Measurements from ENCODE around the gene BAG5.
"Not testable (repeated sequence)": the region's sequence is repeated elsewhere in the genome, so short reads cannot be mapped to it uniquely, and the experiment has no call there.

BAG5 gene, protein sequence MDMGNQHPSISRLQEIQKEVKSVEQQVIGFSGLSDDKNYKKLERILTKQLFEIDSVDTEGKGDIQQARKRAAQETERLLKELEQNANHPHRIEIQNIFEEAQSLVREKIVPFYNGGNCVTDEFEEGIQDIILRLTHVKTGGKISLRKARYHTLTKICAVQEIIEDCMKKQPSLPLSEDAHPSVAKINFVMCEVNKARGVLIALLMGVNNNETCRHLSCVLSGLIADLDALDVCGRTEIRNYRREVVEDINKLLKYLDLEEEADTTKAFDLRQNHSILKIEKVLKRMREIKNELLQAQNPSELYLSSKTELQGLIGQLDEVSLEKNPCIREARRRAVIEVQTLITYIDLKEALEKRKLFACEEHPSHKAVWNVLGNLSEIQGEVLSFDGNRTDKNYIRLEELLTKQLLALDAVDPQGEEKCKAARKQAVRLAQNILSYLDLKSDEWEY

GRCh38 chr14:103562429-103563225 is at the start of gene BAG5, which contains the start of gene COA8:
BAG5 (minus strand) TSS chr14:103562657; CDS start chr14:103561164, 1,493 bp downstream.
COA8 (plus strand) TSS chr14:103562960; CDS start chr14:103563002, 42 bp downstream.
- TF ChIP-seq CTCF (IDR thresholded peaks at IDR 0.05; ENCODE audit: low read length, missing control alignments), result no peak
- peak within 1 kb of the TSS; percentile 91 for H3K4me3 ChIP-seq (replicated peaks; ENCODE audit: low read depth, low read length)
- DNase-seq (ENCODE audit: low read depth), result peak; percentile 83

GRCh38 chr14:103611215-103611614 is 48.8 kb upstream of the BAG5 start:
- DNase-seq (ENCODE audit: low read depth), result no peak
- TF ChIP-seq CTCF (IDR thresholded peaks at IDR 0.05; ENCODE audit: low read length, missing control alignments), result no peak
- H3K4me3 ChIP-seq (replicated peaks; ENCODE audit: low read depth, low read length), result no peak overlapping the region

DNA sequence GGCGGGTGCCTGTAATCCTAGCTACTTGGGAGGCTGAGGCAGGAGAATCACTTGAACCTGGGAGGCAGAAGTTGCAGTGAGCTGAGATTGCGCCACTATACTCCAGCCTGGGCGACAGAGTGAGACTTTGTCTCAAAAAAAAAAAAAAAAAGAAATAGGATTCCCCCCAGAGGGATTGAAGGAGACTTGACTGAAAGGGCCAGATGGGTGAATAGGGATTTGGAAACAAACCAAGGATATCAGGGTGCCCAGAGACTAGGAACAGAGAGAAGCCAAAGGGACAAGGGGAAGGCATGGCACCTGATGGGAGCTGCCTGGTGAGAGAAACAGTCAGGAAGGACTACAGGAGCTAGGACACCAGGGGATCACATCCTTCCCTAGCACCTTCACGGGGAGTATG is 46.6 kb upstream of the BAG5 start:
- not testable (repeated sequence) for DNase-seq (ENCODE audit: low read depth); H3K4me3 ChIP-seq (replicated peaks; ENCODE audit: low read depth, low read length)

- DNase-seq (ENCODE audit: low read depth), result no peak
- no peak for TF ChIP-seq CTCF (IDR thresholded peaks at IDR 0.05; ENCODE audit: low read length, missing control alignments)
- no peak overlapping the region for H3K4me3 ChIP-seq (replicated peaks; ENCODE audit: low read depth, low read length)
Measured at GRCh38 chr14:103607822-103608221, 45.4 kb upstream of the BAG5 start.

DNA sequence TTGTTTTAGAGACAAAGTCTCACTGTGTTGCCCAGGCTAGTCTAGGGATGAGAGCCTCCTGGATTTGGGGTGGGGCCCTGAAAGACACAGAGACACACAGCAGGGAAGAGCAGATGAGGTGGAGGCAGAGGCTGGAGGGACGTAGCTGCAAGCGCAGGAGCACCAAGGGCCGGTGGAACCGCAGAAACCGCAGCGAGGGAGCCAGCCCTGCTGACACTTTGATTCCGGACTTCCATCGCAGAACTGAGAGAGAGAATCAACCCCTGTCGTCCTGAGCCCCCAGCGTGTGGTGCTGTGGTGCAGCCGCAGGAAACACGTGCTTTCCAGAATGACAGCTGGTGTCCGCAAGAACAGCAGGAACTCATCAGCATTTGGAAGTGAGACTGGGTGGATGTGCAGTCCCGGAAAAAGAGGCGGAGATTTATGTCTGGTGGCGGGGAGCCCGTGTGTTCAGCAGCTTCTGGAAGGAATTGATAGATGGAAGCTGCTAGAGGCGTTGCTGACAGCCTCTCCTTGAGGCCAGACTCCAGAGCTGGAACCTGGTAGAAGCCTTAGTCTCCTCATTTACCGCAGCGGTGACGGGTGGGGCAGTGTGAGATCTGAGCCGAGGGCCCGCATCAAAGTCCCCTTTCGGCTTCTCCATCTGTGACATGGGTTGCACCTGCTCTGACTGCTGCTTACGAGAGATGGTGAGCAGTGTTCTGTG is 44.7 kb upstream of the BAG5 start:
- peak; percentile 21 for TF ChIP-seq CTCF (IDR thresholded peaks at IDR 0.05; ENCODE audit: low read length, missing control alignments)
- peak; percentile 90 for DNase-seq (ENCODE audit: low read depth)
- H3K4me3 ChIP-seq (replicated peaks; ENCODE audit: low read depth, low read length), result peak overlapping the region; percentile 20

- TF ChIP-seq CTCF (IDR thresholded peaks at IDR 0.05; ENCODE audit: low read length, missing control alignments), result no peak
- no peak for DNase-seq (ENCODE audit: low read depth)
- no peak overlapping the region for H3K4me3 ChIP-seq (replicated peaks; ENCODE audit: low read depth, low read length)
Measured at GRCh38 chr14:103604620-103605019, 42.2 kb upstream of the BAG5 start.

DNA sequence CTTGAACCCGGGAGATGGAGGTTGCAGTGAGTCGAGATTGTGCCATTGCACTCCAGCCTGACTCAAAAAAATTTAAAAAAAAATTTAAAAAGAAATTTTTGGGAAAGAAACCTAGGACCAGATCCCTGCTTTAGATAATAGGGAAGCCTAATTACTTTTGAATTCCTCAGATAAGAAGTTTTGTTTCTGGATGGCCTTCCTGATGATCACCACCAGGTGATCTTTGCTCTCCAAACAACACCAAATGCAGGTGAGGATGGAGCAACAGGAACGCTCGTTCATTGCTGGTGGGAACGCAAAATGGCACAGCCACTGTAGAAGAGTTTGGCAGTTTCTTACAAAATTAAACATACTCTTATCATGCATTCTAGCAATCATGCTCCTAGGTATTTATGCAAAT is 38.0 kb upstream of the BAG5 start:
- TF ChIP-seq CTCF (IDR thresholded peaks at IDR 0.05; ENCODE audit: low read length, missing control alignments), result no peak
- no peak overlapping the region for H3K4me3 ChIP-seq (replicated peaks; ENCODE audit: low read depth, low read length)
- no peak for DNase-seq (ENCODE audit: low read depth)
